Stimulated activated CD8-positive, alpha-beta memory T cell treated with anti-CD3 and anti-CD28 coated beads, Interleukin-12 subunit alpha, Interleukin-12 subunit beta, amount 100 ng/mL, for 1 hour (primary cell): ENCODE results near the gene PITPNC1.
"Not testable (repeated sequence)": the region's sequence is repeated elsewhere in the genome, so short reads cannot be mapped to it uniquely, and the experiment has no call there.

Experiments used
- DNase-seq: peaks from one replicate; pipeline ENCODE4 v3.0.0-alpha.2; 2020; ENCODE audit warnings: low read depth

Gene PITPNC1

DNA sequence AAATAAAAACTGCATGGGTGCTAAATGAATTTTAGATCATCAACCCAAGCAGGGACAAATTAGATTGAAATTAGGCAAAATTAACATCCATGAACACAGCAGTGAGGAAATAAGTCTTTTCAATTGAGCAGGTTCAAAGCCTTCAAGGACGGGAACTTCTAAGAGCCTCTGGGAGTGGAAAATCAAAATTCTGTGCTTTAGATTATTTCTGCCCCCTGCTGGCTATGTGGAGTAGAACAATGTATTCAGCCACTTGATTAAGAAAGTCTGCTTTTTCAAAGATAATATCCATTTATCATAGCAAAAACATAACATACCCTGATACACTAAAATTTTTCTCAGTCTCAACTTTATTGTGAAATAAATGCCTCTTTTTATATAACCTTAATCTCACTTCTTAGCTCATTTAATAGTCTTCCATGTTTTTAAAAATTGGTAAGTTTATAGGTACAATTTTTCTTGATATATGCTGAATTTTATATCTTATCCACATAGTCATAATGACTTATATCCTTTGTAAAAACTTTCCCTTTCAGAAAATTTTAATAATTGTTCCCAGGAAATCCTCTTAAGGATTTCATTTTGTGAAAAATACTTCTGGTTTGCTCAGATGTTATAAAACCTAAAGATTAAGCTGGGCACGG lies 312.6 kb downstream of the PITPNC1 start:
- DNase-seq = peak; percentile 42

DNA sequence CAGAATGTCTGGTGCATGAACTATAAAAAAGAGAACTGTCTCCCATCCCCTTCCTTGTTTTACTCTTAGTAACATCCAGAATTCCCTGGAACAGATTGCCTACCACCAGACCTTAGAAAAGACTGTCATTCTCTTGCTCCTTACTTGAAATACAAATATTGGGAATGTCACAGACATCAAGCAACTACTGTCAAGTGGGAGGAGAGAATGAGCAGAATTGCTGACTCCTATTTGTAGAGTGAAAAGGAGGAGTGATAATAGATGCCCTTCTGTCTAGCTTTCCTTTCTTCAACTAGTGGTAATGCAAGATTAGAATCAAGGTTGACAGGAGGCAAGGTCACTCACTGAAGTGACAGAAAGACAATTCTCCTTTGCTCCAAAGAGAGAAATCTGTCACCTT lies 316.7 kb downstream of the PITPNC1 start:
- no peak for DNase-seq

DNA sequence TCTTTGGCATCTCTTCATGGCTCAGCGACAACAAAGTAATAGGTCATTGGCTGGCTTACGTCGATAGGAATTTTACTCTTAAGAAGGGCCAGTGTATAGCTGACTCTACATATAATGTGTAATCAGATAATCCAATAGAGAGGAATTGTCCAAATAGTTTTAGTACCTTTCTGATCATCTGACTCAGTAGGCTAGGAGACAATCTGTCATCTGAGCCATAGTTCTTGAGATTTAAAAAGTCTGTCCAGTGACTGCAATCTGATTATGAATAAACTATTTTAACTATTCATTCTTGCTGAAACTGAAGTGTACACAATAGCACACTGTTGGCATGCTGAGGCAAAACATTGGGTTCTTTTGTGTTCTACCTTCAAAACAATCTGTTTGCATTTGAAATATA lies 319.3 kb downstream of the PITPNC1 start:
- no peak for DNase-seq

- DNase-seq = no peak
Observed at GRCh38 chr17:67696853-67697498, 319.9 kb downstream of the PITPNC1 start.

- no peak for DNase-seq
Observed at GRCh38 chr17:67700037-67700724, 323.1 kb downstream of the PITPNC1 start.

- no peak for DNase-seq
Observed at GRCh38 chr17:67700725-67701119, 323.6 kb downstream of the PITPNC1 start.

DNA sequence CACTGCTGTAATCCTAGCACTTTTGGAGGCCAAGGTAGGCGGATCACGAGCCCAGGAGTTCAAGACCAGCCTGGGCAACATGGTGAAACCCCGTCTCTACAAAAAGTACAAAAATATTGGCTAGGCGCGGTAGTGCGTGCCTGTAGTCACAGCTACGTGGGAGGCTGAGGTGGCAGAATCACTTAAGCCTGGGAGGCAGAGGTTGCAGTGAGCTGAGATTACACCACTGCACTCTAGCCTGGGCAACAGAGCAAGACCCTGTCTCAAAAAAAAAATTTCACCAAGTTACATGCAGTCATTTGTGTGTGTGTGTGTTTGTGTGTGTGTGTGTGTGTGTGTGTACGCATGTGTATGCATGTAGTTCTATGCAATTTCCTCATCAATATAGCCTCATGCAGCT lies 325.8 kb downstream of the PITPNC1 start:
- DNase-seq = not testable (repeated sequence)

DNA sequence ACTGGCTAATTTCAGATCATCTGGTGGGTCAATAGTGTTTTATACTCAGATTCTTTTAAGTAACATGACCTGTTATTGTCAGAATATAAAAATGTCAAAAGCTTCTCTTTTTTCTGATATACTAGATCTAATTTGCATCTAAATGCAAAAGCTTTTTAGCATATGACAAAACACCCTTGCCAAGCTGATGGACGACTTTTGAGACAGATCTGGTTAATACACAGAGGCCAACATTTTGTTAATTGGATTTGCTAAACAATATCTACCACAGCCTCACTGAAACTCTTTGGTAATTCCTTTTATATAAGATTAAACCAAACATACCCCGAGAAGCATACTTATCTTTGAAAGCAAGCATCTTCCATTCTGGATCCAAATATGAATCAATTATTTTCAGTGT lies 330.4 kb downstream of the PITPNC1 start:
- DNase-seq = no peak

DNA sequence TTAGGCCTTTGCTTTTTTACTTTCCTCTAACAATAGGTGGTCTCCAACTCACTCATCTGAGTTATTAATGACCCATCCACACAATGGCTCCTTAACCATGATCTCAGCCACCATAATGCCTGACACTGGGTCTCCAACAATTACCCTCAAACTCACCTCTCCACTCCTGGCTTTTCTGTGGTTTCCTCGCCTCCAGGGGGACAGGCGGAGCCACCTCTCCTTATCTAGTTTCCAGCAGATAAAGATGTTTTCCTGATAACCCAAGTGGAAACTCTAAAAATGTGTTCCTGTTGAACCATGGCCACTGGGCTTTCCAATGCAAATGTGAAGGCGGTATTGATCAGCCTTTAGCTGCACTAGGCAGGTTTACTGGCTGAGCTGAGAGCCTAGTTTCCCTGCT lies 331.3 kb downstream of the PITPNC1 start:
- no peak for DNase-seq

- no peak for DNase-seq
Observed at GRCh38 chr17:67711916-67712315, 334.8 kb downstream of the PITPNC1 start.

DNA sequence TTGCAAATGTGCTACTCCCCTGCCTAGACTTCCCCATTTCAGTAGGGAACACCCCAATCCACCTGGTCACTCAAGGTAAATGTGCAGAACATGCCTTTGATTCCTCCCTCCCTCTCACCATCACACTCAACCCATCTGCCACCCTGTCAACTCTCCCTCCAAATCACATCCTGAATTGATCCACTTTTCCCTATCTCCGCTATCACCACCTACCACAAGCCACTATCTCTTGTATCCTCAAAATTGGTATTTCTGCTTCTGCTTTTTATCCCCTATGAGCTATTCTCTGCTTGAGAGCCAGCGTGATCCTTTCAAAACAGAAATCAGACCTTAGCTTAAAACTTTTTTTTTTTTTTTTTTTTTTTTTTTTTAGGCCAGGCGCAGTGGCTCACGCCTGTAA lies 335.3 kb downstream of the PITPNC1 start:
- DNase-seq = no peak

- no peak for DNase-seq
Observed at GRCh38 chr17:67713169-67713568, 336.1 kb downstream of the PITPNC1 start.

DNA sequence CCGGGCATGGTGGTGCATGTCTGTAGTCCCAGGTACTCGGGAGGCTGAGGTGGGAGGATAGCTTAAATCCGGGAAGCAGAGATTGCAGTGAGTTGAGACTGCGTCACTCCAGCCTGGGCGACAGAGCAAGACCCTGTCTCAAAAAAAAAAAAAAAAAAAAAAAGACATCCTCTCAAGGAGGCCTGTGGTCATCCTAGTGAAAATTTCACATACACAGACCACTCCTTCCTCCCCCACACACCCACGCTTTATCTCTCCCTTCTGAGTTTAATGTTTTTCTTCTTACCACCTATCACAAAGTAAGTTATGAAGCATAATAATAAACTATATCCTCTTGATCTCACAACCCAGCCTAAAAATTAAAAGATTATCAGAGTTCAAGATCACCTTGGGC lies 339.3 kb downstream of the PITPNC1 start:
- DNase-seq = no peak

GRCh38 chr17:67717192-67717623 lies 340.1 kb downstream of the PITPNC1 start:
- no peak for DNase-seq

DNA sequence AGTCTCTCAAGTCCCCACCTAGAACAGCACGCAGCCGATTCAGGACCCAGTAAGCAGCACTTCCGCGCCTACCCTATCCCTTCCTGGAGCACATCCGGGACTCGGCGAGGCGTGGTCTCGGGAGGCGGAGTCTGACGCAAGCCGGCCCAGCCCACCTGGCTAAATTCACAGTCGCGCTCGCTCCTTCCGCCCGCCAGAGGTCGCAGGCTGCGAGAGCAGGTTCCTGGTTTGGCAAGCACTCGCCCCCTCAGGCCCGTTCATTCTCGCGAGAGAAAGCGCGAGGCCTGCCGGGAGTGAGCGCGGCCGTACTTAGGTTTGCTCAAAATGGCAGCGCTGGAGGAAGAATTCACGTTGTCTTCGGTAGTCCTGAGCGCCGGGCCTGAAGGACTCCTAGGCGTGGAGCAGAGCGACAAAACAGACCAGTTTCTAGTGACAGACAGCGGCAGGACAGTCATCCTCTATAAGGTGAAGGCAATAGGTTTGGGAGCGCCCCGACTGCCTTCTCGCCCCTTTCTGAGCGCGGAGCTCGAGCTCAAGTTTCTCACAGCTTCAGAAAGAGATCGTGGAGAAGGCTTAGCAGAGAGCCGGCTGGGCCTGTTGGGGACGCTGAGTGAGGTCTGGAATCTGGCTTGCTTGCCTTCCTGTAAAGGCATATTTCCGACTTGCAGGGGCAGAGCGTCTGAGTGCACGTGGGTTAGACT lies 340.7 kb downstream of the PITPNC1 start, which contains the start of gene NOL11:
NOL11 (plus strand) TSS at position 313 of the 701 bp plus-strand sequence; CDS start at position 325, 12 bp downstream.
- DNase-seq = peak; percentile 99

GRCh38 chr17:67718325-67718941 lies 341.4 kb downstream of the PITPNC1 start:
- DNase-seq = peak; percentile 14

GRCh38 chr17:67725373-67725791 lies 348.3 kb downstream of the PITPNC1 start:
- no peak for DNase-seq

DNA sequence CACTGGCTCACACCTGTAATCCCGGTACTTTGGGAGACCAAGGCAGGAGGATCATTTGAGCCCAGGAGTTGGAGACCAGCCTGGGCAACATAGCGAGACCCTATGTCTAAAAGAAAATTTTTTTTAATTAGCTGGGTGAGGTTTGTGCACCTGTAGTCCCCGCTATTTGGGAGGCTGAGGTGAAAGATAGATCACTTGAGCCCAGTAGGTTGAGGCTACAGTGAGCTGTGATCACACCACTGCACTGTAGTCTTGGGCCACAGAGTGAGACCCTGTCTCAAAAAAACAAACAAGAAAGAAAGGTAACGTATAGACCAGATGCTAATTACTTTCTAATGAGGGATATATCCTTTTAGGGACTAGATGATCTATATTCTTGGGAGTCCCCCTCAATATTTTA lies 348.7 kb downstream of the PITPNC1 start:
- DNase-seq = no peak

GRCh38 chr17:67727152-67728039 lies 350.3 kb downstream of the PITPNC1 start:
- not testable (repeated sequence) for DNase-seq

- DNase-seq = no peak
Observed at GRCh38 chr17:67729903-67730302, 352.8 kb downstream of the PITPNC1 start.

DNA sequence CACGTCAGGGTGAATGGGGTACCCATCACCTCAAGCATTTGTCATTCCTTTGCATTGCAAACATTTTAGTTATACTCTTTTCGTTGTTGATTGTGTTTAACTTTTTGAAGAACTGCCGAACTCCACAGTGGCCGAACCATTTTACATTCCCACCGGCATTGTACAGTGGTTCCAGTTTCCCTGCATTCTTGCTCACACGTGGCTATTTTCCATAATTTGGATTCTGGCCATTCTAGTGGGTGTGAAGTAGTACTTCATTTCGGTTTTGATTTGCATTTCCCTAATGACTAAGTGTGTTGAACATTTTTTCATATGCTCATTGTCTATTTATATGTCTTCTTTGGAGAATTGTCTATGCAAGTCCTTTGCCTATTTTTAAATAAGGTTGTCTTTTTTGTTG lies 353.6 kb downstream of the PITPNC1 start:
- DNase-seq = no peak
